Measurements from ENCODE around the gene SOD1.

The SOD1 gene

DNA sequence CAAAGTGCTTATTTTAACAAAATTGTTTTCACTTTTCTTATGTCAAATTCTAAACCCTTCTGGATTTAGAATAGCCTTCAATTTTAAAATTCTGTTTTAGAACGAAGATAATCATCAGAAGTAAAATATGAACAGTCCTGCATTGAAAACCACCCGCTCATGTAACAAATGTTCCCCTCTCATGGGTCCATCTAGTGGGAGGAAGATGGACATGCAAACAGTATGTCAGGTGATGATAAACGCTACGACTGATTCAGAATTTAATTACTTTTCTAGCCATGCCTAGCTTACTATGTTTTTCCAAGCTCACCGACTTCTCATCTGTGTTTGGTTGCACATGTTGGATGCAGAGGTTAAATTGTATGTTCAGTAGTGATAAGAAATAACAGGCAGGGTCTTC, 23.5 kb downstream of the SOD1 start:
- DNase-seq (ENCODE audit: low read depth) = no peak

GRCh38 chr21:31684918-31685317, 25.4 kb downstream of the SOD1 start:
- DNase-seq (ENCODE audit: low read depth) = no peak

DNA sequence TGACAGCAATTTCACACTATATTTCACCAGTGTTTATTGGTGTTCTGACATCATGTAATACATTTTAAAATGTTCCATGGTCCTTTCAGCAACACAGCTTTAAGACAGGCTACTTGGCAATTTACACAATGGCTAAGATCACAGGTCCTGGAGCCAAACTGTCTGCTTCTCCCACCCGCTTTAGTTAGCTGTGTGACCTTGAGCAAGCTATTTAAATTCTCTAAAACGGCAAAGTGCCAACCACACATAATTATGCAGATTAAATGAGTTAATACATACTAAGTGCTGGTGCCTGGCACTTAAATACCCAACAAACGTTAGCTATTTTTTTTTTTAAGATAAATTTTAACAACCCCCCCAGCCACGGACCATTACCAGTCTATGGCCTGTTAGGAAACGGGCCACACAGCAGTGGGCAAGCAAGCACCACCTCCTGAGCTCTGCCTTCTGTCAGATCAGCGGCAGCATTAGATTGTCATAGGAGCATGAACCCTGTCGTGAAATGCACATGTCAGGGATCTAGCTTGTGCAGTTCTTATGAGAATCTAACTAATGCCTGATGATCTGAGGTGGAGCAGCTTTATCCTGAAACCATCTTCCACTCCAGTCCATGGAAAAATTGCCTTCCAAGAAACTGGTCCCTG, 26.9 kb downstream of the SOD1 start:
- DNase-seq (ENCODE audit: low read depth) = no peak

DNA sequence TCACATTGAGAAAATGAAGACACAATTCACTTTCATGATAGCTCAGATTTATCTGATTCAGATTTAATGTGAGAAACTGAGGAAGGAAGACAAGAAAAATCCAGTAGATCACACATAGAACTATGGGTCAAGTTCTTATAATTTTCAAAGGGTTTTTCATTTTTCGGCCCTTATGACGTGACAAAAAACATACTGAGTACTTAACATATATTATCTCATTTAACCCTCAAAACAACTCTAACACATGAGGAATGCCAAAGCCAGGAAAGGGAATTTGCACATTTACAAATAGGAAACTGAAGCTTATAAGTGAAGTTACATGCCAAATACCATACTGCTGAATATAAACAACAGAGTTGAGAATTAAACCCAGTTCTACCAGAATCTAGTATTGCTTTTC, 27.6 kb downstream of the SOD1 start:
- no peak for DNase-seq (ENCODE audit: low read depth)

DNA sequence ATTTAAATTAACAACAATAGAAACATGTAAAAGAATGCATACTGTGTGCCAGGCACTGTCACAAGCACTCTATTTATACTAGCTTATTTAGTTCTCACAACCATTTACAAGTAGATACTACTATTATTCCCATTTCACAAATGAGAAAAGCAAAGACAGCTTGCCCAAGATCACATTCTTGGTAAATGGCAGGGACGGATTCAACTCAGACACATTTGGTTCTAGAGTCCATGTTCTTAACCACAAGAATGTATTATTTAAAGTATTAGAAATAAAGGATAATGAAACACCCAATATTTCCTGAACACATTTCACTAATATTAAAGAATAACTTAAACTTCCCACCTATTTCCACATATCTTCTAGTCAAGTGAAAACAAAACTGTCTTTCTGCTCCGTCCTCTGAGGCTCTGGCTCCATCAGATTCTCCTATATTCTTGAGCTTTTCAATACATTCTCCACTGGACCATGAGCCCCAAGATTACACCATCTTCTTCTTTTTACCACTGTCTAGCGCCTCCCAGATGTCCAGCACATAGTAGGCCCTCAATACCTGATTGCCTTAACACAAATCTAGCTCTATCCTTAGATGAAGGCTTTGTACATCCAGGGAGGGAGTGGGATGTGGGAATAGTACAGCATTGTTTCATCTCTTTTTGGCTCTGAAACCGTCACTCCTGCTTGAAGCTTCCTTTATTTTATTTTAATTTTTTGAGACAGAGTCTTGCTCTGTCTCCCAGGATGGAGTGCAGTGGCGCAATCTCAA, 29.3 kb downstream of the SOD1 start:
- DNase-seq (ENCODE audit: low read depth) = no peak

DNA sequence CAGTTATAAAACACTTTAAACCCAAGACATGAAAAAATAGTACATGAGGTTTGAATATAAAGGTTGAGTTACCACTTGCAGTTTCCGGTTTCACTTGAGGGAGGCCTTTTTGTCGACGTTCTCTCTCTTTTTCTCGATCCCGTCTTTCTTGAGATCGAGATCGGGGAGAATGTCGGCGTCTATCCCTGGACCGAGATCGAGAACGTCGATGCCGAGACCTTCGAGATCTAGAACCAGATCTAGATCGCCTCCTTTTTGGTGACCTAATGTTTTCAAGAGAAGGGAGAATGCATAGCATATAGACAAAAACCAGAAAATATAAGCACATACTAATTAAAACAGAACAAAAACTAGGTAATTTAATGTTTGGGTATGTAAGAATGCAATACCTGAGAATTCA, 33.7 kb downstream of the SOD1 start:
- no peak for DNase-seq (ENCODE audit: low read depth)

- no peak for DNase-seq (ENCODE audit: low read depth)
Measured at GRCh38 chr21:31696424-31696823, 36.9 kb downstream of the SOD1 start.

GRCh38 chr21:31698461-31698860, 39.0 kb downstream of the SOD1 start:
- no peak for DNase-seq (ENCODE audit: low read depth)

- no peak for DNase-seq (ENCODE audit: low read depth)
Measured at GRCh38 chr21:31700040-31700439, 40.5 kb downstream of the SOD1 start.

- no peak for DNase-seq (ENCODE audit: low read depth)
Measured at GRCh38 chr21:31706562-31706961, 47.1 kb downstream of the SOD1 start.

DNA sequence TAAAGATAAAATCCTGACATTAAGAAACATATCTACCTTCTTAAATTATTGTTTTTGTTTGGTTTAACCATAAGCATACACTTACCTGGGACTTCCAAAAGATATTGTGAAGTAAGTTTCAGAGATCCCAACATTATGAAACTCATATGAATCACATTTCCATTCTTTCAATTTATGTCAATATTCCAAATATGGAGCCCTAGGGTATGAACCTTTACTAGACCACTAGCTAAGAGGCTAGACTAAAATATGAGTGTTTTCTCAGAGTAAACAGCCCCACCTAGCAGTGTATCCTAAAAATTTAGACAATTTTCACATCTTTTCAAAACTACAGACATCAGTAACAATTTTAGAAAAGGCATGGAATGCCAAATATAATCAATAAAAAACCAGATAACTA, 48.0 kb downstream of the SOD1 start:
- no peak for DNase-seq (ENCODE audit: low read depth)

- DNase-seq (ENCODE audit: low read depth) = no peak
Measured at GRCh38 chr21:31708541-31708940, 49.0 kb downstream of the SOD1 start.

- no peak for DNase-seq (ENCODE audit: low read depth)
Measured at GRCh38 chr21:31710586-31710985, 51.1 kb downstream of the SOD1 start.

- DNase-seq (ENCODE audit: low read depth) = no peak
Measured at GRCh38 chr21:31711326-31711725, 51.8 kb downstream of the SOD1 start.

GRCh38 chr21:31711745-31712285, 52.3 kb downstream of the SOD1 start:
- DNase-seq (ENCODE audit: low read depth) = no peak

GRCh38 chr21:31713115-31713514, 53.6 kb downstream of the SOD1 start:
- DNase-seq (ENCODE audit: low read depth) = no peak

GRCh38 chr21:31713973-31714740, 54.7 kb downstream of the SOD1 start:
- no peak for DNase-seq (ENCODE audit: low read depth)

DNA sequence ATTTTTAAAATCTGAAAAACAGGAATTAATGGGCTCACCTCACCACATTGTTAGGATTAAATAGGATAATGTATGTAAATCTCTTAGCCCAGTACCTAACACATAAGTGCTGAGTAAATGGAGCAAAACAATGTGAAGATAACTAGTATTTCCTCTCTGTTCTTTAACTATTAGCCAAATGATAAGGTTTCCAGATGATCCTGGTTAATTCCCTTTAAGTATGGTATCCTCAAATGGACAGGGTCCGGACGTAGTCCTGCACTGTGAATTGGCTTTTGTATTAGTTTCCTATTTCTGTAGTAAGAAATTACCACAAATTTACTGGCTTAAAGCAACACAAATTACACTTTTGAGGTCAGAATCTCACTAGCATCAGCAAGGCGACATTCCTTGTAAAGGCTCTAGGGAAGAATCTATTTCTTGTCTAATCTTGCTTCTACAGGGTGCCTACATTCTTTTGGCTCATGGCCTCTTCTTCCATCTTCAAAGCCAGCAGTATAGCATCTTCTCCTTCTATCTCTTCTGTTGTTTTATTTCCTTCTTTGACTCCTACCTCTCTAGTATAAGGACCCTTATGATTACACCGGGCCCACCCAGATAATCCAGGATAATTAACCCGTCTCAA, 55.4 kb downstream of the SOD1 start:
- no peak for DNase-seq (ENCODE audit: low read depth)

GRCh38 chr21:31716106-31716505, 56.6 kb downstream of the SOD1 start:
- no peak for DNase-seq (ENCODE audit: low read depth)
